Mucosa of gallbladder (tissue), 1 donor: ENCODE results near the gene MGAT5. TPM values are rescaled to one million over a fixed set of nuclear protein-coding genes. Genes with fewer than 3 reads are reported as not detected.

Source experiments
- DNase-seq: peaks from one replicate; pipeline ENCODE4 v3.0.0-alpha.2; 2020; ENCODE audit warnings: low spot score
- total RNA-seq: library from RNA; stranded (reverse); gene quantifications from one replicate; pipeline ENCODE4 v1.2.1, GENCODE V29; 2021
- donor health status: DM: no; HTN: no; CAD: no.

MGAT5 gene
- total RNA-seq, 1 donor from 2014 or later = 152 TPM

GRCh38 chr2:134367213-134367612 lies 113.3 kb downstream of the MGAT5 start:
- no peak for DNase-seq

GRCh38 chr2:134368009-134368817 lies 114.3 kb downstream of the MGAT5 start:
- no peak for DNase-seq

GRCh38 chr2:134369220-134369902 lies 115.5 kb downstream of the MGAT5 start:
- DNase-seq = no peak

- no peak for DNase-seq
These were observed 117.0 kb downstream of the MGAT5 start for GRCh38 chr2:134370655-134371445.

GRCh38 chr2:134372141-134372540 lies 118.3 kb downstream of the MGAT5 start:
- no peak for DNase-seq

- DNase-seq = no peak
These were observed 118.8 kb downstream of the MGAT5 start for GRCh38 chr2:134372611-134373131.

- peak; percentile 57 for DNase-seq
These were observed 122.1 kb downstream of the MGAT5 start for GRCh38 chr2:134375935-134376334.

- DNase-seq = no peak
These were observed 123.9 kb downstream of the MGAT5 start for GRCh38 chr2:134377730-134378129.

- DNase-seq = no peak
These were observed 125.4 kb downstream of the MGAT5 start for GRCh38 chr2:134379293-134379692.

GRCh38 chr2:134379722-134380121 lies 125.8 kb downstream of the MGAT5 start:
- no peak for DNase-seq

GRCh38 chr2:134381141-134381540 lies 127.3 kb downstream of the MGAT5 start:
- DNase-seq = no peak

- no peak for DNase-seq
These were observed 130.3 kb downstream of the MGAT5 start for GRCh38 chr2:134384131-134384530.

GRCh38 chr2:134385195-134385594 lies 131.3 kb downstream of the MGAT5 start:
- no peak for DNase-seq

GRCh38 chr2:134386310-134386709 lies 132.4 kb downstream of the MGAT5 start:
- no peak for DNase-seq

- DNase-seq = no peak
These were observed 135.5 kb downstream of the MGAT5 start for GRCh38 chr2:134389381-134389780.

- DNase-seq = peak; percentile 59
These were observed 137.9 kb downstream of the MGAT5 start for GRCh38 chr2:134391751-134392160.

GRCh38 chr2:134392442-134393074 lies 138.7 kb downstream of the MGAT5 start:
- DNase-seq = no peak

- no peak for DNase-seq
These were observed 139.2 kb downstream of the MGAT5 start for GRCh38 chr2:134393075-134393461.

GRCh38 chr2:134395779-134396178 lies 141.9 kb downstream of the MGAT5 start:
- DNase-seq = no peak

GRCh38 chr2:134396493-134396892 lies 142.6 kb downstream of the MGAT5 start:
- peak; percentile 67 for DNase-seq

GRCh38 chr2:134397146-134397896 lies 143.4 kb downstream of the MGAT5 start:
- no peak for DNase-seq
